Osteoblast (primary cell): ENCODE measurements around the gene A1BG. TPM values are rescaled to one million over a fixed set of nuclear protein-coding genes. Genes with fewer than 3 reads are reported as not detected.

ENCODE experiments used
- DNase-seq: peaks from one replicate; pipeline ENCODE4 v3.0.0; 2011; ENCODE audit warnings: low spot score, mixed read lengths; ENCODE audit not compliant: insufficient read length; ENCODE audit errors: missing footprints
- H2AFZ ChIP-seq: 2 replicates; pipeline ENCODE4 v1.6.0; 2011; ENCODE audit warnings: mild to moderate bottlenecking, low read length
- H3K27ac ChIP-seq: 2 replicates; pipeline ENCODE4 v1.5.1; 2011; ENCODE audit warnings: mild to moderate bottlenecking, low read depth, low read length, moderate library complexity
- H3K27me3 ChIP-seq: 2 replicates; pipeline ENCODE4 v1.6.0; 2012; ENCODE audit warnings: mild to moderate bottlenecking, control low read depth, inconsistent platforms, low read length, moderate library complexity; ENCODE audit not compliant: insufficient read depth
- H3K36me3 ChIP-seq: 2 replicates; pipeline ENCODE4 v1.5.1; 2011; ENCODE audit warnings: mild to moderate bottlenecking, low read length, control low read depth, moderate library complexity; ENCODE audit not compliant: insufficient read depth
- H3K4me1 ChIP-seq: 2 replicates; pipeline ENCODE4 v1.5.1; 2011; ENCODE audit warnings: mild to moderate bottlenecking, low read length, control low read depth, moderate library complexity; ENCODE audit not compliant: insufficient read depth
- H3K4me2 ChIP-seq: 2 replicates; pipeline ENCODE4 v1.6.0; 2011; ENCODE audit warnings: mild to moderate bottlenecking, low read length; ENCODE audit not compliant: insufficient read depth
- H3K4me3 ChIP-seq: fragments of 200-600 bp; sonication (generic); 3 replicates; pipeline ENCODE4 v1.5.1; 2012; ENCODE audit warnings: mild to moderate bottlenecking, low read length, inconsistent platforms; ENCODE audit not compliant: insufficient read depth
- H3K79me2 ChIP-seq: 2 replicates; pipeline ENCODE4 v1.6.0; 2012; ENCODE audit warnings: mild to moderate bottlenecking, low read length, control low read depth, inconsistent platforms; ENCODE audit not compliant: insufficient read depth
- H3K9me3 ChIP-seq: 2 replicates; pipeline ENCODE4 v1.5.1; 2011; ENCODE audit warnings: low read depth, low read length, control low read depth
- H4K20me1 ChIP-seq: 2 replicates; pipeline ENCODE4 v1.6.0; 2012; ENCODE audit warnings: mild to moderate bottlenecking, low read length, control low read depth; ENCODE audit not compliant: insufficient read depth
- total RNA-seq: library from RNA; depleted of rRNA; stranded (reverse); fragments of >200 nt; gene quantifications from 2 replicates; pipeline ENCODE4 v1.2.3, GENCODE V29; 2012
- TF ChIP-seq, protein P1 (sequence below): IDR thresholded peaks from 2 replicates; pipeline ENCODE4 v1.5.1; 2011; ENCODE audit warnings: mild to moderate bottlenecking, low read depth, low read length, moderate library complexity; ENCODE audit errors: extremely low read depth

The A1BG gene
- total RNA-seq, 1 donor, result 1.1 TPM

DNA sequence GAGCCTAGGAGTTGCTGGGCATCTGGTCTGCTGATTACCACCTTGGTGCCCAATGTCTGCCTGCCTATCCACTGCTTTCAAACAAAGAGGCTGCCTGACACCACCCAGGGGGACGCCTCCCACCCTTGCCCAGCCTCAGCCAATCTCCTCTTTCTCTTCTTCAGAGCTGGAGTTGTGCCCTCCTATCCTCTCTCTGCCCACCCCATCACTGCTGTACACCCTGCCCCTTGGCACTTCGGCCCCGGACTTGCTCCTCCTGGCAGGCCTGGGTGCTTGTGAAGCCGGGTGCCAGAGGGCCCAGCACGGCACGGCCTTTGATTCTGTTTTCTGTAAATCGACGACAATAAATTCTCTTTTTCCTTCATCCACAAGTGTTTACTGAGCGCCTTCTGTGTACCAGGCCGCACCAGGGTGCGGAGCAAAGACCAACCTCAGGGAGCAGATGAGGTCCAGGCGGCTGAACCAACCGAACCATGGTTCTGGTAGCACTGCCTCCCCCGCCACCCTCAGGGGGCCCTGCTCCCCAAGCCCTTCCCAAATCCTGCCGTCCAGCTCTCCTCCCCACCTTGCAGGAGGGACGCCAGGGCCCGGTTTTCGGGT lies 47.1 kb upstream of the A1BG start:
- Histone ChIP-seq H4K20me1 (no peaks in the 10 kb centered on the region), H3K27ac (no peak overlapping the region), H3K4me3 (peak overlapping the region; percentile 71), H3K36me3 (no peaks in the 10 kb centered on the region), H3K79me2 (no peaks in the 10 kb centered on the region), H3K9me3 (no peaks in the 10 kb centered on the region), H2AFZ (peak overlapping the region; percentile 90), H3K4me2 (peak overlapping the region; percentile 84), H3K27me3 (peaks cover 9% of the 10 kb centered on the region), H3K4me1 (peaks cover 12% of the 10 kb centered on the region)
- peak; percentile 75 for DNase-seq
- TF ChIP-seq, protein P1, sequence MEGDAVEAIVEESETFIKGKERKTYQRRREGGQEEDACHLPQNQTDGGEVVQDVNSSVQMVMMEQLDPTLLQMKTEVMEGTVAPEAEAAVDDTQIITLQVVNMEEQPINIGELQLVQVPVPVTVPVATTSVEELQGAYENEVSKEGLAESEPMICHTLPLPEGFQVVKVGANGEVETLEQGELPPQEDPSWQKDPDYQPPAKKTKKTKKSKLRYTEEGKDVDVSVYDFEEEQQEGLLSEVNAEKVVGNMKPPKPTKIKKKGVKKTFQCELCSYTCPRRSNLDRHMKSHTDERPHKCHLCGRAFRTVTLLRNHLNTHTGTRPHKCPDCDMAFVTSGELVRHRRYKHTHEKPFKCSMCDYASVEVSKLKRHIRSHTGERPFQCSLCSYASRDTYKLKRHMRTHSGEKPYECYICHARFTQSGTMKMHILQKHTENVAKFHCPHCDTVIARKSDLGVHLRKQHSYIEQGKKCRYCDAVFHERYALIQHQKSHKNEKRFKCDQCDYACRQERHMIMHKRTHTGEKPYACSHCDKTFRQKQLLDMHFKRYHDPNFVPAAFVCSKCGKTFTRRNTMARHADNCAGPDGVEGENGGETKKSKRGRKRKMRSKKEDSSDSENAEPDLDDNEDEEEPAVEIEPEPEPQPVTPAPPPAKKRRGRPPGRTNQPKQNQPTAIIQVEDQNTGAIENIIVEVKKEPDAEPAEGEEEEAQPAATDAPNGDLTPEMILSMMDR, result no peak

DNA sequence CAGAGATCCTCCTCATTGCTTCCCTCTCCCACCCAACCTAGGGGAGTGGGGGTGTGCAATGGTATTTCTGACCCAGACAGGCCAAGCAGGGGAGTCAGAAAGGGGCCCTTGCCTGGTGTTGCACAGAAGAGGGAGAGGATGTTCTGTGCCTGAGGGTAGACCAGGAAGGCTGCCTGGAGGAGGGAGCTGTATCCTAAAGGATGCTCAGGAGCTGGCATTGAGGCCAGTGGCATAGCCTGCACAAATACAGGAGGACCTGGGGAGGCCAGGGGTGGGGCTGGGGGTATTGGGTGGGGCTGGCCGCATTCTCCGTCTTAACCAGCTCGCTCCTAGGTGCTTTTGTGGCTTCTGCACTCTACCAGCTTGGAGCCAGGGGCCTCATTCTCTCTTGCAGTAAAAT lies 46.6 kb upstream of the A1BG start:
- no peaks in the 10 kb centered on the region for H3K9me3 ChIP-seq
- no peak overlapping the region for H3K27ac ChIP-seq
- peak; percentile 84 for DNase-seq
- peak overlapping the region; percentile 84 for H3K4me2 ChIP-seq
- H3K27me3 ChIP-seq, result peaks cover 9% of the 10 kb centered on the region
- peaks cover 5% of the 10 kb centered on the region for H4K20me1 ChIP-seq
- peaks cover 4% of the 10 kb centered on the region for H3K36me3 ChIP-seq
- H3K4me3 ChIP-seq, result no peak overlapping the region
- peaks cover 12% of the 10 kb centered on the region for H3K4me1 ChIP-seq
- H3K79me2 ChIP-seq, result no peaks in the 10 kb centered on the region
- TF ChIP-seq, protein P1, result no peak
- H2AFZ ChIP-seq, result peak overlapping the region; percentile 90

DNA sequence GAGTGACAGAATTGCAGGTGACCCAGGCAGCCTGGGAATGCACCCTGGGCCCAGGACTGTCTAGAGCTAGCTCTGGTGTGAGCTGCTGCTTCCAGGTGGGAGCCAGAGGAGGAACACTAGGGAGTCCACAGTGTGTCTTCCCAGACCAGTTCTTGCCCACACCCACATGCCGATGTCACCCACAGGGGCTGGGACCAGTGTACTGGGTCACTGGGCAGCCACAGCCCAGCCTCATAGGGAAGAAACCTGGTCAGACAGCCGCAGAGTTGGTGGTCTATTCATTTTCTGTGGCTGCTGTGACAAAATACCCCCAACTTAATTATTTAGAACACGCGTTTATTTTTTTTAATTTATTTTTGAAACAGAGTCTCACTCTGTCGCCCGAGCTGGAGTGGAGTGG lies 45.3 kb upstream of the A1BG start:
- H3K4me3 ChIP-seq, result no peak overlapping the region

DNA sequence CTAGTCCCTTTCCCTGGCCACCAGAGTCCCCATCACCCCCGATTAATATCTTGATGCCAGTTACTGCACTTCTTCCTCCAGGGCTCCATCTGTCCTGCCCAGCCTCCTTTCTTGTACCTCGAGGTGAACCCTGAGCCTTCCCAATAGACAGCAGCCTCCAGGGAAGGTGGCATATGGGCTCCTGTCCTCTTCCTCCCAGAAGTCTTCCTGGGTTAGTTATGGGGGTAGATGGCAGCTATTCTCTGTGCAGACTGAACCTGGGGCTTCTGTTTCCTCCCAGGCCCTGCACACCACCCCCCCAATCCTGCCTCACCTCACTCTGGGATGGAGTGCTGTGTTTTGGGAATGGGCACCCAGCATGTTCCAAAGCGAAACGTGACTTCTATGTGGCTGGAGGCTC lies 44.8 kb upstream of the A1BG start:
- Histone ChIP-seq H3K27me3 (peaks cover 9% of the 10 kb centered on the region), H3K79me2 (no peaks in the 10 kb centered on the region), H2AFZ (no peak overlapping the region), H3K9me3 (no peaks in the 10 kb centered on the region), H3K27ac (no peak overlapping the region), H4K20me1 (peaks cover 22% of the 10 kb centered on the region), H3K4me1 (peaks cover 12% of the 10 kb centered on the region), H3K4me3 (no peak overlapping the region), H3K36me3 (peaks cover 22% of the 10 kb centered on the region), H3K4me2 (no peak overlapping the region)
- no peak for DNase-seq
- TF ChIP-seq, protein P1, result no peak

More for the DNA sequence above, 45.3 kb upstream of the A1BG start:
- no peak for DNase-seq
- TF ChIP-seq, protein P1, result no peak
- H3K27me3 ChIP-seq, result peaks cover 9% of the 10 kb centered on the region
- no peaks in the 10 kb centered on the region for H3K79me2 ChIP-seq
- no peaks in the 10 kb centered on the region for H3K9me3 ChIP-seq
- no peak overlapping the region for H2AFZ ChIP-seq
- H3K4me1 ChIP-seq, result peaks cover 12% of the 10 kb centered on the region
- no peak overlapping the region for H3K4me2 ChIP-seq
- no peak overlapping the region for H3K27ac ChIP-seq
- H3K36me3 ChIP-seq, result peaks cover 17% of the 10 kb centered on the region
- H4K20me1 ChIP-seq, result peaks cover 18% of the 10 kb centered on the region
